HepG2 (cell line): Measurements from ENCODE around the gene ZNF618. TPM values are rescaled to one million over a fixed set of nuclear protein-coding genes. Genes with fewer than 3 reads are reported as not detected.

Source experiments
- ATAC-seq: fragments of 200-7000 bp; cut with Tn5 transposase; 3 replicates; pipeline ENCODE4 v1.9.1; 2020; ENCODE audit warnings: mild to moderate bottlenecking, moderate library complexity
- BruUV-seq: library from RNA; stranded (reverse); fragments of 400-500 nt; replicated peaks from 2 replicates; lab custom pipeline; 2021; lab: Mats Ljungman, UMichigan
- CTCF ChIA-PET: fragments of 300-600 bp; formaldehyde crosslinking; extraction: SDS; loops from one replicate; lab custom pipeline; 2021; ENCODE audit warnings: low total read pairs, inconsistent platforms, low intra/inter-chr PET ratio; lab: Yijun Ruan, JAX
- POLR2A ChIA-PET: fragments of 350-600 bp; sonication (Branson Sonifier 250); formaldehyde crosslinking; loops from one replicate; lab custom pipeline; 2020; ENCODE audit warnings: antibody characterized with exemption, inconsistent platforms; lab: Yijun Ruan, JAX
- DNase-seq: peaks from one replicate; pipeline ENCODE4 v3.0.0-alpha.2; 2015; ENCODE audit warnings: low spot score
- FAIRE-seq: peaks from 3 replicates; lab custom pipeline; 2011; peaks lifted over from hg19 to GRCh38; lab: Jason Lieb, UNC
- H2AFZ ChIP-seq: one replicate; pipeline ENCODE4 v1.6.1; 2011; ENCODE audit warnings: low read length, inconsistent platforms
- H3K27ac ChIP-seq: fragments of 300-600 bp; 3 replicates; pipeline ENCODE4 v1.8.0; 2011; ENCODE audit warnings: mixed run types, mild to moderate bottlenecking, mixed read lengths, low read length, inconsistent platforms; ENCODE audit not compliant: insufficient read depth; ENCODE audit errors: extremely low read length
- H3K27me3 ChIP-seq, 2 experiments: fragments of 200-600 bp in 1 of 2; 2 replicates in 1 of 2; 3 replicates in 1 of 2; pipeline versions ENCODE4 v1.6.0 to v1.8.0; 2011; ENCODE audit warnings: low read length in 2 of 2, mild to moderate bottlenecking in 2 of 2, moderate library complexity in 2 of 2, inconsistent platforms in 1 of 2; ENCODE audit not compliant: insufficient read depth in 2 of 2, control insufficient read depth in 1 of 2
- H3K36me3 ChIP-seq, 2 experiments: fragments of 200-600 bp in 1 of 2; replicated peaks in 1 of 2; 2 replicates in 1 of 2; 3 replicates in 1 of 2; pipeline versions ENCODE4 v1.5.1 to v1.8.0; 2011; ENCODE audit warnings: low read length in 2 of 2, inconsistent platforms in 1 of 2; ENCODE audit not compliant: insufficient read depth in 2 of 2, control insufficient read depth in 1 of 2
- H3K4me1 ChIP-seq: 2 replicates; pipeline ENCODE4 v1.5.1; 2012; ENCODE audit warnings: low read length, inconsistent platforms; ENCODE audit not compliant: insufficient read depth
- H3K4me2 ChIP-seq: 2 replicates; pipeline ENCODE4 v1.6.0; 2011; ENCODE audit warnings: low read depth, low read length, inconsistent platforms
- H3K4me3 ChIP-seq, 3 experiments: fragments of 200-600 bp in 1 of 3; sonication (generic), shearing (Covaris generic) in 1 of 3; replicated peaks in 1 of 3; 2 replicates each; pipeline ENCODE4 v1.5.1; 2011 to 2016; ENCODE audit warnings: low read length in 3 of 3, inconsistent platforms in 2 of 3, low read depth in 2 of 3, mild to moderate bottlenecking in 2 of 3, control low read depth in 1 of 3, mixed read lengths in 1 of 3; ENCODE audit not compliant: insufficient read depth in 1 of 3
- H3K79me2 ChIP-seq: one replicate; pipeline ENCODE4 v1.6.1; 2011; ENCODE audit warnings: low read length, inconsistent platforms; ENCODE audit not compliant: insufficient read depth
- H3K9ac ChIP-seq: 2 replicates; pipeline ENCODE4 v1.6.0; 2011; ENCODE audit warnings: mild to moderate bottlenecking, low read depth, low read length, inconsistent platforms; ENCODE audit not compliant: insufficient read depth
- H3K9me3 ChIP-seq: 2 replicates; pipeline ENCODE4 v1.5.1; 2012; ENCODE audit warnings: mild to moderate bottlenecking, low read length
- H4K20me1 ChIP-seq: 2 replicates; pipeline ENCODE4 v1.6.0; 2011; ENCODE audit warnings: inconsistent platforms, mild to moderate bottlenecking, low read length, moderate library complexity; ENCODE audit not compliant: insufficient read depth
- AGO1 ChIP-seq: fragments of 200-400 bp; formaldehyde crosslinking; IDR thresholded peaks from 2 replicates; pipeline ENCODE4 v1.6.1; 2017; ENCODE audit warnings: mild to moderate bottlenecking, low read depth, low read length, moderate library complexity; ENCODE audit not compliant: poor library complexity, severe bottlenecking
- AHR ChIP-seq: IDR thresholded peaks from 2 replicates; pipeline ENCODE4 v1.6.1; 2018; ENCODE audit warnings: missing genetic modification reagents, missing compliant biosample characterization
- FOXO1 ChIP-seq: sonication (generic); formaldehyde crosslinking; IDR thresholded peaks from 2 replicates; pipeline ENCODE4 v1.4.0; 2020; ENCODE audit warnings: missing genetic modification reagents
- FUBP1 ChIP-seq: sonication (generic); formaldehyde crosslinking; IDR thresholded peaks from 2 replicates; pipeline ENCODE4 v1.5.1; 2020; ENCODE audit warnings: missing genetic modification reagents, mild to moderate bottlenecking, borderline replicate concordance
- HNRNPLL ChIP-seq: fragments of 200-400 bp; formaldehyde crosslinking; IDR thresholded peaks from 2 replicates; pipeline ENCODE4 v1.6.1; 2017; ENCODE audit warnings: mild to moderate bottlenecking, low read depth, low read length; ENCODE audit not compliant: poor library complexity, severe bottlenecking
- IKZF5 ChIP-seq: IDR thresholded peaks from 2 replicates; pipeline ENCODE4 v1.6.1; 2018; ENCODE audit warnings: missing genetic modification reagents, mild to moderate bottlenecking, missing compliant biosample characterization
- NBN ChIP-seq: fragments of 450-650 bp; conservative IDR thresholded peaks from 2 replicates; pipeline ENCODE4 v1.6.1; 2017
- NFIB ChIP-seq: sonication (generic); formaldehyde crosslinking; IDR thresholded peaks from 2 replicates; pipeline ENCODE4 v1.9.0; 2021; ENCODE audit warnings: missing genetic modification reagents, mild to moderate bottlenecking, borderline replicate concordance
- PLSCR1 ChIP-seq: sonication (generic); formaldehyde crosslinking; IDR thresholded peaks from 2 replicates; pipeline ENCODE4 v1.5.0; 2020; ENCODE audit warnings: missing genetic modification reagents, mild to moderate bottlenecking, borderline replicate concordance
- SPEN ChIP-seq: sonication (generic); formaldehyde crosslinking; IDR thresholded peaks from 2 replicates; pipeline ENCODE4 v1.5.1; 2020; ENCODE audit warnings: low read depth, mild to moderate bottlenecking, missing genetic modification reagents
- XRCC5 ChIP-seq: fragments of 200-400 bp; formaldehyde crosslinking; optimal IDR thresholded peaks from 2 replicates; pipeline ENCODE3; 2017; ENCODE audit warnings: mild to moderate bottlenecking, low read length
- ZKSCAN1 ChIP-seq: fragments of 150-350 bp; IDR thresholded peaks from 2 replicates; pipeline ENCODE4 v1.6.1; 2014; ENCODE audit warnings: low read length
- ZNF160 ChIP-seq: sonication (generic); formaldehyde crosslinking; IDR thresholded peaks from 2 replicates; pipeline ENCODE4 v1.8.0; 2022; ENCODE audit warnings: mild to moderate bottlenecking, inconsistent platforms, missing genetic modification reagents
- ZNF230 ChIP-seq: sonication (generic); formaldehyde crosslinking; IDR thresholded peaks from 2 replicates; pipeline ENCODE4 v1.4.0; 2020; ENCODE audit warnings: mild to moderate bottlenecking, missing genetic modification reagents
- ZSCAN5A ChIP-seq: sonication (generic); formaldehyde crosslinking; IDR thresholded peaks from 2 replicates; pipeline ENCODE4 v1.8.0; 2022; ENCODE audit warnings: mild to moderate bottlenecking, missing genetic modification reagents, borderline replicate concordance
- WGBS: methylation state at CpG from one replicate; pipeline ENCODE4 v1.1.6; 2017; ENCODE audit warnings: low lambda C conversion rate; 5-methylcytosine and 5-hydroxymethylcytosine counted together
- in situ Hi-C: cut with HindIII; loops from 2 replicates; pipeline ENCODE4 v1.10.0; 2017; ENCODE audit warnings: low pct_unique_long_range_greater_than_20kb; ENCODE audit not compliant: extremely low pct_ligation_motif_present
- intact Hi-C: fragments of 100-400 bp; cut with micrococcal nuclease; formaldehyde crosslinking; loops from one replicate; pipeline ENCODE4 v1.10.0; 2022; ENCODE audit not compliant: unreplicated experiment
- polyA plus RNA-seq, 8 experiments: library from polyadenylated mRNA; depleted of rRNA in 3 of 8; stranded (reverse) in 7 of 8; unstranded in 1 of 8; fragments of >200 nt; fragmentation: Illumina TruSeq in 4 of 8; extraction: Trizol in 4 of 8; gene quantifications; 2 replicates each; pipeline versions ENCODE4 v1.2.1 to v1.2.3, GENCODE V29; 2011 to 2016; ENCODE audit warnings: low read depth in 4 of 8, missing spikeins in 1 of 8, mixed read lengths in 1 of 8; ENCODE audit not compliant: insufficient read depth in 1 of 8
- total RNA-seq, 5 experiments: library from RNA; depleted of rRNA; stranded (reverse); fragments of >200 nt; fragmentation: Illumina TruSeq; extraction: Trizol; gene quantifications; 2 replicates each; pipeline ENCODE4 v1.2.3, GENCODE V29; 2016; ENCODE audit warnings: low read depth in 1 of 5
- TF ChIP-seq, protein P1 (sequence below): IDR thresholded peaks from 2 replicates; pipeline ENCODE4 v1.6.1; 2016; ENCODE audit warnings: low read depth, control low read depth
- TF ChIP-seq, protein P2 (sequence below): sonication (generic); formaldehyde crosslinking; IDR thresholded peaks from 2 replicates; pipeline ENCODE4 v1.4.0; 2020; ENCODE audit warnings: missing genetic modification reagents

Gene ZNF618
- total and polyA plus RNA-seq, 2 of the 13 experiments (the other 11 are each of a cell fraction or from before 2014, with no cell fraction given), result 0.07 TPM

GRCh38 chr9:113868501-113868900 lies 7.6 kb upstream of the ZNF618 start:
- Histone ChIP-seq H3K36me3 (no peaks in the 10 kb centered on the region), H3K27ac (no peak overlapping the region), H2AFZ (no peak overlapping the region), H3K27me3 (peaks cover 2 to 42% of the 10 kb centered on the region in 2 experiments; a peak in 4 of 5 replicates), H3K9ac (no peak overlapping the region), H3K79me2 (no peaks in the 10 kb centered on the region), H4K20me1 (no peaks in the 10 kb centered on the region), H3K4me2 (no peak overlapping the region), H3K4me1 (no peaks in the 10 kb centered on the region), H3K4me3 (no peak overlapping the region), H3K9me3 (no peaks in the 10 kb centered on the region)
- ChIA-PET POLR2A (no interaction called here), CTCF (no interaction called here)
- no peak for ATAC-seq
- no TSS peak for BruUV-seq
- intact Hi-C loops, result no loop called here
- in situ Hi-C loops, result no loop called here
- 29% methylated on average over 3 of the region's 3 CpGs for WGBS
- FAIRE-seq, result no peak
- DNase-seq, result no peak
- TF ChIP-seq PLSCR1 (CRISPR knock-in tag) (no peak), ZSCAN5A (no peak), ZNF160 (CRISPR knock-in tag) (no peak), FOXO1 (CRISPR knock-in tag) (no peak), FUBP1 (CRISPR knock-in tag) (no peak), NFIB (no peak), HNRNPLL (no peak), SPEN (CRISPR knock-in tag) (no peak), ZKSCAN1 (no peak), AHR (no peak), NBN (no peak), ZNF230 (no peak), XRCC5 (no peak), IKZF5 (CRISPR knock-in tag) (no peak), AGO1 (no peak)
- TF ChIP-seq, protein P1, sequence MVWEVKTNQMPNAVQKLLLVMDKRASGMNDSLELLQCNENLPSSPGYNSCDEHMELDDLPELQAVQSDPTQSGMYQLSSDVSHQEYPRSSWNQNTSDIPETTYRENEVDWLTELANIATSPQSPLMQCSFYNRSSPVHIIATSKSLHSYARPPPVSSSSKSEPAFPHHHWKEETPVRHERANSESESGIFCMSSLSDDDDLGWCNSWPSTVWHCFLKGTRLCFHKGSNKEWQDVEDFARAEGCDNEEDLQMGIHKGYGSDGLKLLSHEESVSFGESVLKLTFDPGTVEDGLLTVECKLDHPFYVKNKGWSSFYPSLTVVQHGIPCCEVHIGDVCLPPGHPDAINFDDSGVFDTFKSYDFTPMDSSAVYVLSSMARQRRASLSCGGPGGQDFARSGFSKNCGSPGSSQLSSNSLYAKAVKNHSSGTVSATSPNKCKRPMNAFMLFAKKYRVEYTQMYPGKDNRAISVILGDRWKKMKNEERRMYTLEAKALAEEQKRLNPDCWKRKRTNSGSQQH, result no peak
- TF ChIP-seq, protein P2, sequence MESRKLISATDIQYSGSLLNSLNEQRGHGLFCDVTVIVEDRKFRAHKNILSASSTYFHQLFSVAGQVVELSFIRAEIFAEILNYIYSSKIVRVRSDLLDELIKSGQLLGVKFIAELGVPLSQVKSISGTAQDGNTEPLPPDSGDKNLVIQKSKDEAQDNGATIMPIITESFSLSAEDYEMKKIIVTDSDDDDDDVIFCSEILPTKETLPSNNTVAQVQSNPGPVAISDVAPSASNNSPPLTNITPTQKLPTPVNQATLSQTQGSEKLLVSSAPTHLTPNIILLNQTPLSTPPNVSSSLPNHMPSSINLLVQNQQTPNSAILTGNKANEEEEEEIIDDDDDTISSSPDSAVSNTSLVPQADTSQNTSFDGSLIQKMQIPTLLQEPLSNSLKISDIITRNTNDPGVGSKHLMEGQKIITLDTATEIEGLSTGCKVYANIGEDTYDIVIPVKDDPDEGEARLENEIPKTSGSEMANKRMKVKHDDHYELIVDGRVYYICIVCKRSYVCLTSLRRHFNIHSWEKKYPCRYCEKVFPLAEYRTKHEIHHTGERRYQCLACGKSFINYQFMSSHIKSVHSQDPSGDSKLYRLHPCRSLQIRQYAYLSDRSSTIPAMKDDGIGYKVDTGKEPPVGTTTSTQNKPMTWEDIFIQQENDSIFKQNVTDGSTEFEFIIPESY (CRISPR knock-in tag), result no peak
